ENCODE results near the gene FAM107A. TPM values are rescaled to one million over a fixed set of nuclear protein-coding genes. Genes with fewer than 3 reads are reported as not detected.

FAM107A gene
- total RNA-seq, 1 donor from 2014 or later, result 2.3 TPM

- Mint-ChIP-seq H3K4me3 (no peak overlapping the region), H3K27me3 (ENCODE audit: low read depth) (no peaks in the 10 kb centered on the region), H3K27ac (ENCODE audit: unreplicated experiment) (no peak overlapping the region), H3K4me1 (peaks cover 25% of the 10 kb centered on the region), H3K36me3 (ENCODE audit: low read depth) (no peaks in the 10 kb centered on the region), H3K9me3 (no peaks in the 10 kb centered on the region)
- TF ChIP-seq, protein P1, sequence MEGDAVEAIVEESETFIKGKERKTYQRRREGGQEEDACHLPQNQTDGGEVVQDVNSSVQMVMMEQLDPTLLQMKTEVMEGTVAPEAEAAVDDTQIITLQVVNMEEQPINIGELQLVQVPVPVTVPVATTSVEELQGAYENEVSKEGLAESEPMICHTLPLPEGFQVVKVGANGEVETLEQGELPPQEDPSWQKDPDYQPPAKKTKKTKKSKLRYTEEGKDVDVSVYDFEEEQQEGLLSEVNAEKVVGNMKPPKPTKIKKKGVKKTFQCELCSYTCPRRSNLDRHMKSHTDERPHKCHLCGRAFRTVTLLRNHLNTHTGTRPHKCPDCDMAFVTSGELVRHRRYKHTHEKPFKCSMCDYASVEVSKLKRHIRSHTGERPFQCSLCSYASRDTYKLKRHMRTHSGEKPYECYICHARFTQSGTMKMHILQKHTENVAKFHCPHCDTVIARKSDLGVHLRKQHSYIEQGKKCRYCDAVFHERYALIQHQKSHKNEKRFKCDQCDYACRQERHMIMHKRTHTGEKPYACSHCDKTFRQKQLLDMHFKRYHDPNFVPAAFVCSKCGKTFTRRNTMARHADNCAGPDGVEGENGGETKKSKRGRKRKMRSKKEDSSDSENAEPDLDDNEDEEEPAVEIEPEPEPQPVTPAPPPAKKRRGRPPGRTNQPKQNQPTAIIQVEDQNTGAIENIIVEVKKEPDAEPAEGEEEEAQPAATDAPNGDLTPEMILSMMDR (conservative IDR thresholded peaks at IDR 0.05), result no peak
- DNase-seq (ENCODE audit: low read depth, low spot score), result no peak
These were observed 54.3 kb downstream of the FAM107A start for GRCh38 chr3:58522759-58523425.

- Mint-ChIP-seq H3K27ac (ENCODE audit: unreplicated experiment) (peak overlapping the region; percentile 57), H3K4me1 (peaks cover 25% of the 10 kb centered on the region), H3K27me3 (ENCODE audit: low read depth) (no peaks in the 10 kb centered on the region), H3K36me3 (ENCODE audit: low read depth) (no peaks in the 10 kb centered on the region), H3K4me3 (no peak overlapping the region), H3K9me3 (no peaks in the 10 kb centered on the region)
- TF ChIP-seq, protein P1 (conservative IDR thresholded peaks at IDR 0.05), result no peak
- DNase-seq (ENCODE audit: low read depth, low spot score), result no peak
These were observed 55.1 kb downstream of the FAM107A start for GRCh38 chr3:58521917-58522631.

DNA sequence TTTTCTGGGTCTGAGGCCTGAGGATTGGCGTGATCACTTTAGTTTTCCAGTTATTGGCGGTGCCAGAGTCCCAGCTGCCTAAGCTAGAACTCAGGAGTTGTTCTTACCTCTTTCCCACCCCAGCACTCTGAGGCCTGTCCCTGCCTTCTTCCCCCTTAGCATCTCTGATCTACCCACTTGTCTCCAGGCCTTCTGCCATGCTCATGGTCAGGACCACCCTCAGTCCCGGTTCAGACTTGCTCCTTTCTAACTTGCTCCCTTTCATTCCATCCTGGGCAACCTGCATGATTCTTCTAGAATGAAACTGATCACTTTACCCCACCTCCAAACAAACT is 55.9 kb downstream of the FAM107A start:
- H3K27ac Mint-ChIP-seq (ENCODE audit: unreplicated experiment), result peak overlapping the region; percentile 57

DNA sequence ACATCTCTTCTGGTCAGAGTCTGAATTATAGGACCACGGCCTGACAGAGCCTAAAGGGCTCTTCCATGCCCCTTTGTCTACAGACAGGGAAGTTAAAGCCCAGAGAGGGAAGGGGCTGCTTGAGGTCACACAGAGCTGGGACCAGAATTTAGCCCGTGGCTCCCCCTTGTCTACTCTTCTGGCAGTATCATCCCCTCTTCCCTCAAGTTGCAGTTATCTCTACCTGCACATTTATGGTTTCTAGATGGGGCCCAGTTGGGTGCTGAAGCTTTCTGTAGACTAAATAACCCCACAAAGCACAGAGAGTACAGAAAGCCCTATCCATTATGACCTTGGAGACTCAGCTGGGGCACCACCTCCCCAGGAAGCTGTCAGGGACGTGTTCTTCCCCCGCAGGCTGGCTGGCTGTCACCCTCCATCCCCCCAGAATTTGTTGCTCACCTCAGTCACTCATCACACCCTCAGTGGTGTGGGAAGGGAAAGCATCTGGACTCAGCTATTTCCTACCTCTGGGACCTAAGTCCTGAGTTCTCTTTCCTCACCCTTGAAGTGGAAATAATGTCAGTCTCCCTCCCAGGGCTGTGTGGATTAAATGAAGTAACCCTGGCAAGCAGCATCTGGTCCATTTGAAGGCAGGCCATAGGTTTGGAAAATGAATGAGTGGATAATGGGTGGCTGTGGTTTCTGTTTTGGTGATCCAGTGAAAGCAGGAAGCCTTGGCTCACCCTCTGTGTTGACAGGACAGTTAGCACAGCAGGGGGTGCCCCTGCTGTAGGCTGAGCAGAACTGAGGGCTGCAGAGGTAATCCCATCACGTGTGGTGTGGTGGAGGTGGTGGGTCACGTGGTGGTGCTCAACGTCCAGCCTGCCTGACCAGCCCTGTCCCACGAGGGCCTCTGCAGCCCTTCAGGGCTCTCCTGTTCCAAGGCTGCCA is 56.5 kb downstream of the FAM107A start:
- Mint-ChIP-seq H3K36me3 (ENCODE audit: low read depth) (no peaks in the 10 kb centered on the region), H3K4me3 (no peak overlapping the region), H3K27ac (ENCODE audit: unreplicated experiment) (no peak overlapping the region), H3K4me1 (peaks cover 20% of the 10 kb centered on the region), H3K27me3 (ENCODE audit: low read depth) (no peaks in the 10 kb centered on the region), H3K9me3 (no peaks in the 10 kb centered on the region)
- no peak for DNase-seq (ENCODE audit: low read depth, low spot score)
- TF ChIP-seq, protein P1 (conservative IDR thresholded peaks at IDR 0.05), result no peak

More for the DNA sequence above, 55.9 kb downstream of the FAM107A start:
- no peaks in the 10 kb centered on the region for H3K36me3 Mint-ChIP-seq (ENCODE audit: low read depth)
- no peaks in the 10 kb centered on the region for H3K27me3 Mint-ChIP-seq (ENCODE audit: low read depth)
- no peak overlapping the region for H3K4me3 Mint-ChIP-seq
- no peak for DNase-seq (ENCODE audit: low read depth, low spot score)
- H3K9me3 Mint-ChIP-seq, result no peaks in the 10 kb centered on the region
- TF ChIP-seq, protein P1 (conservative IDR thresholded peaks at IDR 0.05), result no peak
- H3K4me1 Mint-ChIP-seq, result peaks cover 25% of the 10 kb centered on the region

DNA sequence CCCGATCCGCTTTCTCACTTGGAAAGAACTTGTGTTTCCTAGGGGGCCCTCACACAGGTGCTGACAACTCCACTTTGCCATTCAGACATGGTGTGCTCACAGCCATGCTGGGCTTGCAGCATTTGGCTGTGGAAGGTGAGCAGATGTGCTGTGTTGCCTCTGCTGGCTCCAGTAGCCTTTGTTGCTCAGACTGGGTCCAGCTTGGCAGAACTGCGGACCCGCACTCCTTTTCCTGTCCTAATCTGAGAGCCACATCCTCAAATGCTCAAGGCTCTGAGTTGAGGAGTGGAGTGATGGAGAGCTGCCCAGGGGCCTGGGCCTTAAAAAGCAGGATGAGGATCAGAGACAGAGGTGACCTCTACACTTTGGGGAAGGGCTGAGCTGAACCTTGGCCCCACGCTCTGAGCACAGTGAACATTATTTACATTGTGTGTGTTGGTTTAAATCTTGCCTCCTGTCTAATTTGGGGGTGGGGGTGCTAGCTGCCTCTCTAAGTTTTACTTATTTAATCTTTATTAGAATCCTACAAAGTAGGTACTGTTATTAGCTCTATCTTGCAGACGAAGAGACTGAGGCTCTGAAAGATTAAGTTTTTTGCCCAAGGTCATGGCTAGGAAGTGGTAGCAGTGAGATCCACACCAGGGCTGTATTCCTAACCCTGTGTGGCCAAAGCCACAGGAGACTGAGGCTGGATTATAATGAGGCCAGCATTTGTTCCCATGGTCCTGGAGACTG is 57.4 kb downstream of the FAM107A start:
- Mint-ChIP-seq H3K27ac (ENCODE audit: unreplicated experiment) (no peak overlapping the region), H3K4me1 (peaks cover 20% of the 10 kb centered on the region), H3K4me3 (no peak overlapping the region)

More for the DNA sequence above, 57.4 kb downstream of the FAM107A start:
- DNase-seq (ENCODE audit: low read depth, low spot score), result no peak
- Mint-ChIP-seq H3K27me3 (ENCODE audit: low read depth) (no peaks in the 10 kb centered on the region), H3K36me3 (ENCODE audit: low read depth) (no peaks in the 10 kb centered on the region), H3K9me3 (no peaks in the 10 kb centered on the region)
- TF ChIP-seq, protein P1 (conservative IDR thresholded peaks at IDR 0.05), result no peak

All from neural crest cell (in vitro differentiated cells).